ENCODE measurements around the gene KCNA3.

The KCNA3 gene

DNA sequence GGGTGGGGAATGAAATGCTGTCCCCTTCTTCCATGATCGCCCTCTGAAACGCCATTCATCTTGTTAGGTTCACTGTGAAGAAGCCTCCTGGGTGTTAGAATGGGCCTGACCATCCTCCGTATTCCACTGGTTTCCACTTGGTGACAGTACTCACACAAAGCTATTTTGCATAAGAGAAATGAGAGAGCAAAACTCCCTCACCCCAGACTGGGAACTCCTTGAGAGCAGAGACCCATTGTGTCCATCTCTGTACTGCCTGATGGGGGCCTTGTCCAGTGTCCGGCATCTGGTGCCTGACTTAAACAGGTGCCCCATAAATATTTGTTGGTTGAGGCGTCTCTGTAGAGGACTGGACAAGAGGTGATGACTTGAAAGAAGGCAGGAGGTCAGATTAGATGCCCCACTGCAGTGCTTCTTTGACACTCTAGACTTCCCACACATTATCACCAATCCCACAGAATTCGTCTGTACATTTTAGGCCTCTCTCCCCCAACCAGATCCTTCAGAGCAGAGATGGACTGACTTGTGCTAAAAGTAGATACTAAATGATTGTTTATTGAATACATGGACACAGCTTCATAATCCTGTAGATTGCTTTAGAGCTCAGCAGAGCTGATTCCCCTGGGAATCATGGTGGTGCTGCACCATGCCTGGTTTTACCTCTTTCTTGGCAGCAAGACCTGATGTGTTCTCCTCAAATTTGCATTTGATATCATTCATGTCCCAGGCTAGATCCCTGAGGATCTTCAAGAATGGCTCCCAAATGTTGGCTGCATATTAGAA, 46.2 kb downstream of the KCNA3 start:
- H4K20me1 ChIP-seq (ENCODE audit: insufficient read depth, low read length), result no peaks in the 10 kb centered on the region
- H3K79me2 ChIP-seq (ENCODE audit: low read length), result peaks cover 6% of the 10 kb centered on the region
- H3K4me2 ChIP-seq (ENCODE audit: low read length), result peak overlapping the region; percentile 44
- no peak overlapping the region; the same call in 1 of the 2 replicates for H3K9ac ChIP-seq (ENCODE audit: low read length)
- no peak overlapping the region for H2AFZ ChIP-seq (ENCODE audit: low read depth, low read length)
- H3K27ac ChIP-seq (ENCODE audit: low read length), result peak overlapping the region; percentile 32; the same call in 1 of the 2 replicates
- no peak overlapping the region for H3K4me3 ChIP-seq (ENCODE audit: low read length)
- no peaks in the 10 kb centered on the region for H3K36me3 ChIP-seq (replicated peaks; ENCODE audit: low read depth, low read length)
- H3K4me1 ChIP-seq (ENCODE audit: low read length), result peaks cover 66% of the 10 kb centered on the region
- TF ChIP-seq, protein P1, sequence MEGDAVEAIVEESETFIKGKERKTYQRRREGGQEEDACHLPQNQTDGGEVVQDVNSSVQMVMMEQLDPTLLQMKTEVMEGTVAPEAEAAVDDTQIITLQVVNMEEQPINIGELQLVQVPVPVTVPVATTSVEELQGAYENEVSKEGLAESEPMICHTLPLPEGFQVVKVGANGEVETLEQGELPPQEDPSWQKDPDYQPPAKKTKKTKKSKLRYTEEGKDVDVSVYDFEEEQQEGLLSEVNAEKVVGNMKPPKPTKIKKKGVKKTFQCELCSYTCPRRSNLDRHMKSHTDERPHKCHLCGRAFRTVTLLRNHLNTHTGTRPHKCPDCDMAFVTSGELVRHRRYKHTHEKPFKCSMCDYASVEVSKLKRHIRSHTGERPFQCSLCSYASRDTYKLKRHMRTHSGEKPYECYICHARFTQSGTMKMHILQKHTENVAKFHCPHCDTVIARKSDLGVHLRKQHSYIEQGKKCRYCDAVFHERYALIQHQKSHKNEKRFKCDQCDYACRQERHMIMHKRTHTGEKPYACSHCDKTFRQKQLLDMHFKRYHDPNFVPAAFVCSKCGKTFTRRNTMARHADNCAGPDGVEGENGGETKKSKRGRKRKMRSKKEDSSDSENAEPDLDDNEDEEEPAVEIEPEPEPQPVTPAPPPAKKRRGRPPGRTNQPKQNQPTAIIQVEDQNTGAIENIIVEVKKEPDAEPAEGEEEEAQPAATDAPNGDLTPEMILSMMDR (IDR thresholded peaks at IDR 0.05; ENCODE audit: low read depth, low read length), result no peak
- no peak for TF ChIP-seq EZH2phosphoT487 (IDR thresholded peaks at IDR 0.05; ENCODE audit: low read depth)
- H3K9me3 ChIP-seq (ENCODE audit: insufficient read depth, low read length), result no peaks in the 10 kb centered on the region
- H3K27me3 ChIP-seq (ENCODE audit: low read depth, low read length), result no peaks in the 10 kb centered on the region

DNA sequence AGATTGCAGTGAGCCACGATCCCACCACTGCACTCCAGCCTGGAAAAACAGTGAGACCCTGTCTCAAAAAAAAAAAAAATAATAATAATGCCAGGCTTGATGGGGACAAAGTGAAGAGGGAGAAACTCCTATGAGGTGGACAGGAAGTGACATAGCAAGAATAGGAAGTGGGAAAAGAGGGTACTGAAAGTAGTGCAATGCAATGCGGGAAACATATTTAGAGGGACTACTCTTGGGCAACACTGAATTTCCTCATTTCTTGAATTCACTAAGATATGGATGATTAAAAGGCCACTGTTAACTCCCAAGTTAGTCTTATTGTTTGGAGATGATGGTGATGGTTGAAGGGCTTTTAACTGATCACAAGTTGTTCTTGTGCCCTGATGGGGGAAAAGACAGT, 47.0 kb downstream of the KCNA3 start:
- peaks cover 4% of the 10 kb centered on the region for H3K36me3 ChIP-seq (replicated peaks; ENCODE audit: low read depth, low read length)
- H3K79me2 ChIP-seq (ENCODE audit: low read length), result no peaks in the 10 kb centered on the region; the same call in 1 of the 2 replicates
- no peak overlapping the region for H2AFZ ChIP-seq (ENCODE audit: low read depth, low read length)
- H3K4me2 ChIP-seq (ENCODE audit: low read length), result peak overlapping the region; percentile 44
- no peak overlapping the region for H3K4me3 ChIP-seq (ENCODE audit: low read length)
- H3K27ac ChIP-seq (ENCODE audit: low read length), result peak overlapping the region; percentile 32; the same call in 1 of the 2 replicates
- H3K9me3 ChIP-seq (ENCODE audit: insufficient read depth, low read length), result no peaks in the 10 kb centered on the region
- H3K27me3 ChIP-seq (ENCODE audit: low read depth, low read length), result no peaks in the 10 kb centered on the region
- no peak overlapping the region for H3K9ac ChIP-seq (ENCODE audit: low read length)
- no peaks in the 10 kb centered on the region for H4K20me1 ChIP-seq (ENCODE audit: insufficient read depth, low read length)
- no peak for TF ChIP-seq EZH2phosphoT487 (IDR thresholded peaks at IDR 0.05; ENCODE audit: low read depth)
- TF ChIP-seq, protein P1 (IDR thresholded peaks at IDR 0.05; ENCODE audit: low read depth, low read length), result no peak
- peaks cover 59% of the 10 kb centered on the region for H3K4me1 ChIP-seq (ENCODE audit: low read length)

DNA sequence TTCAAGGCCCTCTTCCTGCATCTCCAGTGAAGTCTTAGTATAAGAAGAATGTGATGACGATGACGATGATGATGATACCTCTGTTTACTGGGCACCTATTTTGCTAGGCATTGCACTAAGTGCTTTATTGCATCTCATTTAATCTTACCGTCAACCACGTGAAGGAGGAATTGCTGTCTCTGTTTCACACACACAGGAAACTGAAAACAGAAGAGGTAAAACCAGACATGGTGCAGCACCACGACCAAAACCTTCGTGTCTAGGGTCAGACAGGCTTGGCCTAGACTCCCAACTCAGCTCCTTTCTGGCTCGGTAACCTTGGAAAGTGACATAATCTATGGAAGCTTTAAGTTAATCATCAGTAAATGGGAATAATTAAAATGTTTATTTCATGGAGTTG, 47.9 kb downstream of the KCNA3 start:
- Histone ChIP-seq H3K4me2 (ENCODE audit: low read length) (no peak overlapping the region), H3K79me2 (ENCODE audit: low read length) (no peaks in the 10 kb centered on the region), H3K4me1 (ENCODE audit: low read length) (peaks cover 50% of the 10 kb centered on the region), H2AFZ (ENCODE audit: low read depth, low read length) (no peak overlapping the region), H3K27me3 (ENCODE audit: low read depth, low read length) (no peaks in the 10 kb centered on the region), H4K20me1 (ENCODE audit: insufficient read depth, low read length) (no peaks in the 10 kb centered on the region), H3K9me3 (ENCODE audit: insufficient read depth, low read length) (no peaks in the 10 kb centered on the region), H3K4me3 (ENCODE audit: low read length) (no peak overlapping the region), H3K36me3 (replicated peaks; ENCODE audit: low read depth, low read length) (peaks cover 4% of the 10 kb centered on the region), H3K9ac (ENCODE audit: low read length) (no peak overlapping the region), H3K27ac (ENCODE audit: low read length) (no peak overlapping the region)
- TF ChIP-seq, protein P1 (IDR thresholded peaks at IDR 0.05; ENCODE audit: low read depth, low read length), result no peak
- no peak for TF ChIP-seq EZH2phosphoT487 (IDR thresholded peaks at IDR 0.05; ENCODE audit: low read depth)
